Activated CD4-positive, alpha-beta T cell treated with anti-CD3 and anti-CD28 coated beads, Interleukin-2, Interleukin-6, amounts not matched to agents 100 ng/mL and 50 ng/mL, durations not matched to agents 16 hours and 8 hours (primary cell): ENCODE data around the gene ARFGAP1.
"Not testable (repeated sequence)": the region's sequence is repeated elsewhere in the genome, so short reads cannot be mapped to it uniquely, and the experiment has no call there.

ENCODE experiments used
- DNase-seq: peaks from one replicate; pipeline ENCODE4 v3.0.0-alpha.2; 2020

The ARFGAP1 gene

DNA sequence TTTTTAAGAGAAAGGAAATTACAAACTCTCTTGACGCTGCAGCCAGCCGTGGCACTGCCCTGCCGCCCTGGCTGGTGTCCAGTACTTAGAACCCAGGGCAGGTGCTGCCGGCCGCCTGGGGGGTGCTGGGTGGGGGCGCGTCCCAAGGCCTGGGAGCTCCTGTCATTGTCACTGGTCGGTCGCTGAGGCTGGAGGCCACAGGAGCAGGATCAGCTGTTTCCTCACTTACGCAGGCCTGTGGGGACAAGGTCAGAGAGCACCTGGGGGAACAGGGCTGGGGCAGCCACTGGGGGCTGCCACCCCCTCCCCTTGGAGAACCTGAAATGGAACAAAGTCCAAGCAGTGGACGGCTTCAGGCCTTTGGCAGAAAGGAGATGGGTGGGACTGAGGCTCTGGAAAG is 31.3 kb upstream of the ARFGAP1 start:
- no peak for DNase-seq

DNA sequence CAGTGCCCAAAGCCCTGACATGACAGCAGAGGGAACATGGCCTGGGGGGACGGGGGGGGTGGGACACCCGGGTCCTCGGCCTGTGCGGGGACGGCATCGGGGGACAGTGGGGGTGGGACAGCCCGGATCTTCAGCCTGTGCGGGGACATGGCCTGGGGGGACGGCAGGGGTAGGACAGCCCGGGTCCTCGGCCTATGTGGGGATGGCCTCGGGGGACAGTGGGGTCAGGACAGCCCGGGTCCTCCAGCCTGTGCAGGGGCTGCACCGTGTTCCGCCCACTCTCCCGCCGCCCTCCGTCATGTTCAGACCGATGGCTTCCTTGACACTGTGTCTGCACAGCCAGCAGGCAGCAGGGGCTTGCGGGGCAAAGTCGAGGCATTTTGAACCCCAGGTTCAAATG is 29.9 kb upstream of the ARFGAP1 start:
- DNase-seq = no peak

DNA sequence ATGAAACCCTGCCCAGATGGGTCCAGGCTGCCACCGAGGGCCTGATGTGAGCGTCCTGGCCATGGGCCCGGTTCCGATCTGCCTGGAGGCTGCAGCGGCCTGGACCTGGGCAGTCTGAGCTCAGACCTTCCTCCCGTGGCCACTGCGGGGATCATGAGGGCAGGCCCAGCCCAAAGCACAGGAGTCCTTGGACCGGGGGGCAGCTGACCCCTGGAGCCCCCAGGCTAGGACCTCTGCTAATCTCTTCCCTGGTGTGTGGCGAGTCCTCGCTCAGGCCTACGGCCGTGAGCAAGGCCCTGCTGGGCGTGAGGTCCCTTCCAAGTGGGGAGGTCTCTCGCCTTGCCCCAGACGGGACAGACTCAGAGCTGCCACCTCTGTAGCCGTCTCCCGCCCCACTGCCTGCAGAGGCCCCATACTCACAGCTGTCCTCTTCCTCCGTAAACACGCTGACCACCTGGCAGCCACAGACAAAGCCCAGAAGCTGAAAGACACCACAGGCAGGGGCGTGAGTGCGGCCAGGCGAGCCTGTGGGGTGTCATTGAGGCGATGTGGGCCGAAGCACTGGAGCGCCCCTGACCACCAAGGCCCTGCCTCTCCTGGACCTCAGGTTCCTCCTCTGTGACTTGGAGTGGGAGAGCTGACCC is 28.9 kb upstream of the ARFGAP1 start:
- no peak for DNase-seq

DNA sequence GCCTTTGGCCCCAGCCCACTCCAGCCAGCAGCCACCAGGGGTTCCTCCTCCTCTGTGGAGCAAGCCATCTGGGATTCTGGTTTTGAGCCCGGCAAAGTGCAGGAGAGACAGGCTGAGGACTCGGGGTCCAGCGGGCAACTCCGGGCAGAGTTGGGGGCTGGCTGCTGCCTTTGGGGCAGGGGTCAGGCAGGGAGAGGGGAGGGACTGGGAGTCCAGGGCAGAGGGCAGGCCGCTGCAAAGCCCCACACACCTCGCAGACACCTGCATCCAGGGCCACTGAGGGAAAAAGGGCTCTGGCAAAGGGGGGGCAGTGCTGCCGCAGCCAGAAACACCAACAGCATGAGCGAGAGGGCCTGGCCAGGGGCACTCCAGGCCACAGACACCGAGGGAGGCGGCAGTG is 28.1 kb upstream of the ARFGAP1 start:
- no peak for DNase-seq

DNA sequence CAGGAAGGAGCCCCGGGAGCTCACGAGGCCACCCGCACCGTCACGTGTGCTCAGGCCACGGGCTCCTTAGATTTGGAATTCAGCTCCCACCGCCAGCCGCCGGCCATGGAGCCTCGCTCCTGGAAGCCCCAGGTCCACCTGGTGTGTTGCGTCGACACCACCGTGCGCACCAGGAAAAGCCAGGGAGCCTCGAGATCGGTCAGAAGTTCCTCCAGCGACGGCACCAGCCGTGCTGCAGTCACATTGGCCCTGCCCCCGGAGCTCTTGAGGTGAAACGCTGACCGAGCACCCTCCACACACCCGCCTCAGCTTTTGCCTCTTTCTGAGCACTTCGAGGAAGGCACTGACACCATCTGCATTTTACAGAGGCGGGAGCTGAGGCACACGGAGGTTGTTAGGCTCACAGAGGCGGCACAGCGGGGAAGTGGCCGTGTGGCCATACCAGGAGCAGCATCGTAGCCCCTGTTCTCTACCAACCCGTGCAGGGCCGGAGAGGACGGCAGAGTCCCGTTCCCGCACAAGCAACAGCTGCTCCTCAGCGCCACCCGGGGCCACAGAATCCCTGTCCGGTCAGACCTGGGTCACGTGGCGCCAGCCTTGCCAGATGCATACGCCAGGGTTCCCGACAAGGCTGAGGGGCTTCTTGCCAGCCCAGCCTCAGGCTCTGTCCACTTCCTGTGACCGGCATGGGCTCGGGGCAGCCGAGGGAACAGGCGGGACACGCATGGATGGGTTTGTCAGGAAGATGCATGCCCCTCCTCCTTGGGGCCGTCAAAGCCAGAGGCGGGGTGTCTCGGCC is 25.9 kb upstream of the ARFGAP1 start:
- no peak for DNase-seq

DNA sequence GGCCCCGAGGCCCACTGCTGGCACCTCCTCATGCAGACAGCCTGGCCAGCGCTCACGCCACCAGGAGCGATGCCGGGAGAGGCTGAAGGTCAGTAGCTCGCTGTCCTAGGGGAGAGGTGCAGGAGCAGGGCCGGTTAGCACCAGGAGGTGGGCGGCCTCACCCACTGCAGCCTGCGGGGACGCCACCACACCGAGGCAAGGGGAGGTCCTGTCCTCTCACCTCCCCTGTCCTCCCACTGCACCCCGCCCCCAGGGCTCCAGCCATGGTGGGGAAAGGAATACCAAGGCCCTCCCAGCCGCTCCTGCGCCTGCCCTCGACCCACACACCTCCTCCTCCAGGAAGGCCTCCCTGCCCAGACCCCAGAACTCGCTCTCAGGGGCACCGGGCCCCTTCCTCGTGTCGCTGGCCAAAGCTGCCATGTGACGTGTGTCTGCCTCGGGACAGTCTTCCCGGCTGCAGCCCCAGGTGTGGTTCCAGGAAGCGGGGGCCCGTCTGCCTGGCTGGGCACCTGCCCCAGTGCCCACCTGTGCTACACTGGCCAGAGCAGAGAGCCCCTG is 24.9 kb upstream of the ARFGAP1 start:
- no peak for DNase-seq

DNA sequence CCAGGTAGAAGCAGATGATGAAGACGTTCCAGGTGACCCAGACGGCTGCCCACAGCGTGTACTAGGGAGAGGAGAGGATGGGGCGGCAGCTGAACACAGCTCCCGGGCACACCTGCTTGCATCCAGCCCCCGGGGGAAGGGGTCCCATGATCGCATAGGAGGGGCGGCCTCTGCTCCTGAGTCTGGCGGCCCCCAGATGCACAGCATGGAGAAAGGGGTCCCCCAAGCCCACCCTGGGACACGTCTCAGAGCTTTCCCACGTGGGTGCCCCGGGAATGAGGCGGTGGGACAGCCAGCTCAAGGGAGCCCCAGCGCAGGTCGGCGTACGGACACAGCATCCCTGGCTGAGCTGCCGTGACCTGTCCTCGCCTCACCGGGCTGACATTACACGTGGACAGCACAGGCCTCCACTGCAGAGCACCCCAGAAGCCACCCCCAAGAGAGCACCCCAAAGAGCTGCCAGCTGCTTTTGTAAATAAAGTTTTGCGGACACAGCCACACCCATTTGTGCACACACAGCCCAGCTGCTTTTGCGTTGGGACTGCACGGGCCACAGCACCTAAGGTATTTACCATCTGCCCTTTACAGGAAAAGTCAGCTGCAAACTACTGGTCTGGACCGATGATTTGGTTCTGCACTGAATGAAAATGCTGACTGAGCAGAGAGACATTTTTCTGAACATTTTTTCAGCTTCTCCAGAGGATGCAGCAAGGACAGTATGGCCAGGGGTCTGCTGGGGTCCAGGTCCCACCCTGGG is 23.6 kb upstream of the ARFGAP1 start:
- no peak for DNase-seq

DNA sequence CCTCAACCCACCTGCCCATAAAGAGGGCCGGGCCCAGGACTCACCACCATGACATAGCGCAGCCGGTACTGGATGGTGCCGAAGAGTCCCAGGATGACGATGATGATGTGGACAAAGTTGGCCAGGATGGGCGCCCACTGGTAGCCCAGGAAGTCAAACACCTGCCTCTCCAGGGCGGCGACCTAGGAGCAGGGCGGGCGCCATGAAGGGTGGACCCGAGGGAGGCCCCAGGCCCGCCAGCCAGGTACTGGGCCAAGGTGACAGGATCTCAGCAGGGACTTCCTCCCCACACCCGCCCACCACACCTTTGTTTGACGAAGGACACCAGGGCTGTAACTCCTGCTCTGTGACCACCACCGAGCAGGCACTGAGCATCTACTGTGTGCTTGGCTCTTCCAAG is 22.7 kb upstream of the ARFGAP1 start:
- no peak for DNase-seq

DNA sequence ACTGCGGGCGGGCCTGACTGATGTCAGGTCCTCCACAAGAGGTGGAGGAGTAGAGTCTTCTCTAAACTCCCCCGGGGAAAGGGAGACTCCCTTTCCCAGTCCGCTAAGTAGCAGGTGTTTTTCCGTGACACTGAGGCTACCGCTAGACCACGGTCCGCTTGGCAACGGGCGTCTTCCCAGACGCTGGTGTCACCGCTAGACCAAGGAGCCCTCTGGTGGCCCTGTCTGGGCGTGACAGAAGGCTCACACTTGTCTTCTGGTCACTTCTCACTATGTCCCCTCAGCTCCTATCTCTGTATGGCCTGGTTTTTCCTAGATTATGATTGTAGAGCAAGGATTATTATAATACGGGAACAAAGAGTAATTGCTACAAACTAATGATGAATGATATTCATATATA is 21.3 kb upstream of the ARFGAP1 start:
- DNase-seq = not testable (repeated sequence)

DNA sequence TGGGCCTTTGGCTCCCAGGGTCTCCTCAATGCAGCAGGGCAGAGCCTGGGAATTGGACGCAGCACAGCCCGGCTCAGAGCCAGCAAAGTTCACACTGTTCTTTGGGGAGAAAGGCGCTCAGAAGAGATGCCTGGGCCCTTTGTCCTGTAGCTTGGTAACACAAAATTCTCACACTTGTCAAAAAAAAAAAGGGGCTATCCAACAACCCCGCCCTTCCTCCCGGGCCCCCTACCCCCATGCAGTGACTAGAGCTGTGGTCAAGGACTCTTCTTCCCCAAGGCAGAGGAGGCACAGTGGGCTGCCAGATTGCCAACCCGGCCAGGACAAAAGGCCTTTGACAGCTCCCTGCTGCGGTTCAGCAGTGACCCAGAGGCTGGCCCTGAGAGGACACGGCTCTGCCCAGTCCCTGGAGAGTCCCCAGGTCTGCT is 20.3 kb upstream of the ARFGAP1 start:
- DNase-seq = no peak

DNA sequence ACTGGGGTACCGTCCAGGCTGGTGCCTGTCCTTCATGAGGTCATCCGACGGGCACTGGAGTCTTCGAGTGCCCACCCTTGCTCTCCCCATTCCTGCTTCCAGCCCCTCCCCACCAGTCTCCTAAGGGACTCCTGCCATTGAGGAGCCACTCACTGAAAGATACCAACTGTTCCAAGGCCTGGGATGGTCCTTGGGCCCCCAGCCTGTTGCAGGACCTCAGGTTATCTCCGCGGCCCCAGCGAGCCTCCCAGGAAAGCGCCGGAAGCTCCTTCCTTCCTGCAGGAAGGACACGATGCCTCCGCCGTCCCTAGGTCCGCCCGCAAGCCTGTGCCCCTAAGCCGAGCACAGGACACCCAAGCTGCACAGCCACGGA is 19.6 kb upstream of the ARFGAP1 start:
- DNase-seq = no peak

DNA sequence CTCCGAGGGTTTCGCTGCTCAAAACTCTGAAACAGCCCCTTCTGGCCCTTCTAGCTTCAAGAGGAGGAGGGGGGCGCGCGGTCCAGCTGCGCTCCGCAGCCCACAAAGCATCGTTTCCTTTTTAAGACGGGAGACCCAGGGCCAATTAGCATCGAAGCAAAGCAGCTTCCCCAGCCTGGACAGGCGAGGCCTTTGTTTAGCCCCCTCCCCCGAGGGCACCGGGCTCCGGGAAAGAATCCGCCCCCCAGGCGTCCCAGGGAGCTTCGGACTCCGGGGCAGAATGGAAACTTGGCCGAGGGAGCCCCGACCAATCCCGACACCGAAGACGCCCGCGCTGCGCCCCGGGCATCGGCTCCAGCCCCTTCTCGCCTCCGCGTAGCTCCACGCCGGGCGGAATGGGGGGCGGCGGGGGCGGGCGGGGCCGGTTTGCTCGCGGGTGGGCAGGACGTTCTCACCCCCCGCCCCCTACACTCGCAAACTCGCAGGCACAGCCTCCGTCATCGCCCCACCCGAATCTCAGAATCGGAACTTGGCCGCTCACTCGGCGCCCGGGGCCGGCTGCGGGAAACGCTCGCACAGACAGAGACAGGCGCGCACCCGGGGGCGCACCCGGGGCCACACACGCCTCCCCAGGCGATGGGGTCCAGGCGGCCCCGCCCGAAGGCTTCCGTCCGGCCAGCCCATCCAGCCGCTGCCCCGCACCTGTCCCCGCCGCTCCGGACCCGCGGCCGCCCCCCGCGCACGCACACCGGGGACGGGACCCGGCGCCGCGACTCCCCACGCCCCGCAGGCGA is 19.0 kb upstream of the ARFGAP1 start:
- DNase-seq = no peak

DNA sequence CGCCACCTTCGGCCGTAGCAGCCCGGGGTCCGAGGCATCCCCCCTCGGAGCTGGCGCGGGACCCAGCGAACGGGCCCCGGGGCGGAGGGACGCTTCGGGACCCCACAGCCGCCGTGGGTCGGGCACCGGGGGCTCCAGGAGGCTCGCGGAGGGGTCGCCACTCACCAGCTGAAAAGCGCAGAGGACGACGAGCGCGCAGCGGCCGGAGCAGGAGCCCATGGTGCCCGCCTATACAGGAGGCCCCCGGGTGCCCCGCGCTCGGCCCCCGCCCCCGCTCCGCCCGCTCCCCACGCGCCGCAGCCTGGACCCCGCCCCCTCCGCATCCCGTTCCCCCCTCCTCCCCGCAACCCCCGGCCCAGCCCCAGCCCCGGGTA is 18.4 kb upstream of the ARFGAP1 start, which contains the start of gene NKAIN4:
NKAIN4 (minus strand) TSS at position 232 of the 374 bp plus-strand sequence; CDS start at position 219, 13 bp downstream.
- no peak for DNase-seq

DNA sequence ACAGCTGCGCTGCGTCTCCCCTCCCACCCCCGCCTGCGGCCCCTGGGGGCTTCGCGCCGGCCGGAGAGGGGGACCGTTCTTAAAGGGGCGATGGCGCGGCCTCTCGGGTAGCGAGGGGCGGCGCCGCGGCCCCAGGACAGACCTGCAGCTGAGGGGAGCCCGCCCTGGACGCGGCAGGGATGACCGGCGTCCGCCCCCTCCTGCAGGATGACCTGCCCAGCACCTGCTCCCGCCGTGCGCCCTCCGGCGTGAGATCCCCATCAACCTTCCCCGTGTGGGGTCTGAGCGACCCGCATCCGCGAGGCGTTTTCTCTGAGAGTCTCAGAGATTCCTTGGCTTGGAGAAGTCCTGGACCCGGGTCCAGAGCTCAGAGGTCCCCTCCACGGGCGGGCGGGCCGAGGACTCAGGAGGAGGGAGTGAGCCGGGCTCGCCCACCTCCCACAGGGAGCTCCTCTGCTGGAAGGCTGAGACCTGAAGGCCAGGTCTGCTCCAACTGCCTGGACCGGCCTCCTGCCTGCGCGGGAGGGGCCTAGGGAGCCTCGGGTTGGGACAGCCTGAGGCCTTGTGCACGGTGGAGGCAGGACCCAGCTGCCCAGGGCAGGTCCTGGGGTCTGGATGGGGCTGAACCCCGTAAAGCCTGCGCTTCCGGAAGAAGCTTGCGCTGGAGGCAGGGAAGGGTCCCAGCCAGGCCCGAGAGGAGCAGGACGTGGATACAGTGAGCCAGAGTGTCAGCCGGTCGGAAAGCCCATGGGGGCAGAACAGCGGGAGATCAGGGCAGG is 17.8 kb upstream of the ARFGAP1 start:
- DNase-seq = no peak

DNA sequence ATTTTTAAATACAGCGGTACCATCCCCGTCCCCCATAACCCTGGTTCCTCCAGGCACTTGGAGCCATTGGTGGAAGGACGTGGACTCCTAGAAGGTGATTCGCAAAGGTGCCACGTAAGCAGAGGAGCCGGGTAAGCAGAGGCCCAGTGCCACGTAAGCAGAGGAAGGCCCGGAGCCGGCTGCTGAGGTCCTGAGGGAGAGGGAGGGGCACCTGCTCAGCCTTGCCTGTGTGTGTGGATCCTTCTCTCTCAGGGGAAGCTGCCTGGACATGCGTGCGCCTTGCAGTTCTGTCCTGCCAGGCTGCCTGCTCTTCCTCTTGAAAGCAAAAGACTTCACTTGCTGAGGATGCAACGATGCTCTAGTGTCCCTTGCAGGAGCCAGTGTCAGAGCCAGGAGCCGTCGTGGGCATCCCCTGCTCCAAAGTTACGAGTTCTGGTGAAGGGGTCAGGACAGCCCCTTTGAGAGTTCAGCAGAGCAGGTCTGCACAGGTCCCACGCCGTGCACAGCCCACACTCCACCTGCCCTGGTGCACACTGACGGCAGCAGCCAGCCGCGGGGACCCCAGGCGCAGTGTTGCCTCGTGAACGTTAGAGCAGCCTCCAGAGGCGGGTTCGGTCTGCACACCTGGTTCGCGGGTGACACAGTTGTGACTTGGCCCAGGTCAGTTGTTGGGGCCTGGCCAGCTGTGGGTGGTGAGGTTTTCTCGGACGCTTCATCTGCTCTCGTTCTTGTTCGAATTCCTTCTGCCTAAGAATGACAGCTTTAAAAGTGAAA is 16.5 kb upstream of the ARFGAP1 start:
- no peak for DNase-seq

DNA sequence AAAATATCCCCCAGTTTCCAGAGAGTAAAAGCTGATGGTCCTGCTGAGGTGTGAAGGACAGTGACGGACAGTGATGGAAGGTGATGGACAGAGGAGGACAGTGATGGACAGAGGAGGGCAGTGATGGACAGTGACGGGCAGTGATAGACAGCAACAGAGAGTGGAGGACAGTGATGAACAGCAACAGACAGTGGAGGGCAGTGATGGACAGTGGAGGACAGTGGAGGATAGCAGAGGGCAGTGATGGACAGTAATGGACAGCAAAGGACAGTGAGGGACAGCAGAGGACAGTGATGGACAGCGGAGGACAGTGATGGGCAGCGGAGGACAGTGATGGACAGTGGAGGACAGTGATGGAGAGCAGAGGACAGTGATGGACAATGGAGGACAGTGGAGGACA is 15.7 kb upstream of the ARFGAP1 start:
- no peak for DNase-seq

DNA sequence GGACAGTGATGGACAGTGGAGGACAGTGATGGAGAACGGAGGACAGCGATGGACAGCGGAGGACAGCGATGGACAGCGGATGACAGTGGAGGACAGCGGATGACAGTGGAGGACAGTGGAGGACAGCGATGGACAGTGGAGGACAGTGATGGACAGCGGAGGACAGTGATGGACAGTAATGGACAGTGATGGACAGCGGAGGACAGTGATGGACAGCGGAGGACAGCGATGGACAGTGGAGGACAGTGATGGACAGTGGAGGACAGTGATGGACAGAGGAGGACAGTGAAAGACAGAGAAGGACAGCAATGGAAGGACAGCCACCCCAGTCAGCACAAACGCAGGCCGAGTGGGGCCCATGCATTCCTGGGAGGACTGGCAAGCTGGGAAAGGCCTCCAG is 15.0 kb upstream of the ARFGAP1 start:
- DNase-seq = no peak

DNA sequence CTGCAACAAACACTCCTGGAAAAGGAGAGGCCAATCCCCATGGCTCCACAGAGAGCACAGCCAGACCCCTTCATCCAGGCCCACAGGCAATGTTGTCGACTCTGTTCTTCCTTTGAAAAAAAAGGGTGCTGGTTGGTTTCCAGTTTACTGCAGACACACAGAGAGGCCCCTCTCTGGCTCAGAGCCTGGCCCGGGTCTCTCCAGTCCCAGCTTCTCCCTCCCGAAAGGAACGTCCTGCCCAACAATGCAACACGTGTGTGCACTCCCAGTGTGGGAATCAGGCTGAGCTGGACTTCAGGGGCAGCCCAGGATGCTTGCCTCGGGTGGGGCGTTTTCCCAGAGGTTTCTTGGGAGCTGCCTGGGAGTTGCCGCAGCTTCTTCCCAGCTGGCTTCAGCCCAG is 13.8 kb upstream of the ARFGAP1 start:
- DNase-seq = no peak

DNA sequence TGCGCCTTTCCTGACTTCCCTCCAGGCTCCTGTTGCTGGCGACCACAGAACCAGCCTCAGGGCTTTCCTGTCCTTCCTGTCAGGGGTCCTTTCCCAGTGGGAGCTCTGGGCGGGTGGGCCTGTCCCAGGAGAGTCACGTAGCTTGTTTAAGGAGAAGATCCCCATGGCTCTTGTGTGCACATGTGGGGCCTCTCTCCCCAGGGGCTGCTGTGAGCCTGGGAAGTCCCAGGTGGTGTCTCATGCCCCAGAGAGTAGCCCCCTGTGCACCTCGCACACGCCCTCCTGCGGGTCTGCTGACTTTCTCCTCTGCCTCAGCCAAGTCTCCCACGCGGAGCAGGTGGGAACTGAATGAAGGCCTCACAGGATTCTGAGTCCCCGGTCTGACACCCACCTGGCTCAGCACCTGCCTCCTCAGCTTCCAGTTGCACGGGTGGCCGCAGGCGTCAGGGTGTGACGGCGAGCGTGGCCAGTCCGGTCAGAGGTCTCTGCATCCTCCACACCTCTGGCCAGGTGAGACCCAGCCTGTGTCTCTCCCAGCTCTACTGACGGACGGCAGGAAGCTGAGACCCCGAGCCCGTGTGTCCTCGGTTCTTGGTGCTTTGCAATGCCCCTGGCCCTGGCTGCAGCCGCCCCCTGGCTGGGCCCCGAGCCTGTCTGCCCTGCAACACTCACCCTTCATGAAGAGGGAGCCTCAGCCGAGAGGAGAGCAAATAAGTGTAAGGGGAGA is 12.7 kb upstream of the ARFGAP1 start:
- DNase-seq = no peak

DNA sequence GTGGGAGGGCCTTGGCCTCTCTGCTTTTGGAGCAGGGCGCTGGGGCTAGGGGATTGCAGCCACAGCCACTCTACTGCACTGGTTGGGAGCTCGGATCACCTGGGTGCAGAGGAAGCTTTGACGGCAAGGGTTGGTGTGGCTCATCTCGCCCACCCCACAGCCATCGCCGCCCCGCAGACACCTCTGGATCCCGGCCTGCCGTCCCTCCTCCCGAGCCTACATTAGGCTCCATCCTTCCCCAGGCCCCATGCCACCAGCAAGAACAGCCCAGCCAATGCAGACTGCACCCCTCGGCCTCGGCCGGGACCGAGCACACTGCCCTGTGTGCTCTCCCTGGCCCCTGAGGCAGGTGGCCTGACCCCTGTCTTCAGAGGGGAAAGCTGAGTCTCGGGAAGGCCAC is 12.1 kb upstream of the ARFGAP1 start:
- DNase-seq = no peak
